22Rv1 (cell line): Measurements from ENCODE around the gene OGDH.

Source experiments
- CTCF ChIP-seq: fragments of 450-650 bp; IDR thresholded peaks from 2 replicates; pipeline ENCODE4 v1.5.1; 2017; ENCODE audit warnings: mild to moderate bottlenecking
- ZFX ChIP-seq: fragments of 450-650 bp; IDR thresholded peaks from 2 replicates; pipeline ENCODE4 v1.6.1; 2017; ENCODE audit warnings: antibody characterized with exemption, borderline replicate concordance

GRCh38 chr7:44650772-44651171, 44.3 kb downstream of the OGDH start:
- TF ChIP-seq CTCF (no peak), ZFX (no peak)
